GM19328 (cell line): Measurements from ENCODE around the gene ZFP36L2.
"Not testable (repeated sequence)": the region's sequence is repeated elsewhere in the genome, so short reads cannot be mapped to it uniquely, and the experiment has no call there.

ENCODE experiments used
- ATAC-seq: cut with Tn5 transposase; IDR thresholded peaks from one replicate; pipeline ENCODE4 v1.9.1; 2021; ENCODE audit warnings: mild to moderate bottlenecking, moderate library complexity; ENCODE audit not compliant: unreplicated experiment

ZFP36L2 gene

GRCh38 chr2:43190311-43191052 is 35.9 kb downstream of the ZFP36L2 start:
- no peak for ATAC-seq

- not testable (repeated sequence) for ATAC-seq
Observed at GRCh38 chr2:43189861-43190260, 36.5 kb downstream of the ZFP36L2 start.

GRCh38 chr2:43188561-43189386 is 37.6 kb downstream of the ZFP36L2 start:
- no peak for ATAC-seq

- no peak for ATAC-seq
Observed at GRCh38 chr2:43186679-43187374, 39.6 kb downstream of the ZFP36L2 start.

- no peak for ATAC-seq
Observed at GRCh38 chr2:43186321-43186678, 40.1 kb downstream of the ZFP36L2 start.

GRCh38 chr2:43185146-43185545 is 41.3 kb downstream of the ZFP36L2 start:
- no peak for ATAC-seq

- ATAC-seq, result no peak
Observed at GRCh38 chr2:43184339-43184895, 42.0 kb downstream of the ZFP36L2 start.

- no peak for ATAC-seq
Observed at GRCh38 chr2:43183743-43184142, 42.7 kb downstream of the ZFP36L2 start.

- ATAC-seq, result no peak
Observed at GRCh38 chr2:43180897-43181296, 45.5 kb downstream of the ZFP36L2 start.

GRCh38 chr2:43179942-43180341 is 46.5 kb downstream of the ZFP36L2 start:
- no peak for ATAC-seq

- no peak for ATAC-seq
Observed at GRCh38 chr2:43178602-43179542, 47.5 kb downstream of the ZFP36L2 start.

GRCh38 chr2:43178055-43178598 is 48.3 kb downstream of the ZFP36L2 start:
- no peak for ATAC-seq

GRCh38 chr2:43176449-43176848 is 50.0 kb downstream of the ZFP36L2 start:
- no peak for ATAC-seq

GRCh38 chr2:43175876-43176275 is 50.5 kb downstream of the ZFP36L2 start:
- ATAC-seq, result no peak

- no peak for ATAC-seq
Observed at GRCh38 chr2:43175020-43175441, 51.4 kb downstream of the ZFP36L2 start.

GRCh38 chr2:43174368-43174916 is 52.0 kb downstream of the ZFP36L2 start:
- ATAC-seq, result peak; percentile 78
